SHP77 (cell line): ENCODE measurements around the gene ST3GAL2.
A peak's percentile ranks its signal among the peaks of the same experiment; 100 is the strongest.
"Not testable (repeated sequence)": the region's sequence is repeated elsewhere in the genome, so short reads cannot be mapped to it uniquely, and the experiment has no call there.

Source experiments
- DNase-seq, 2 experiments: peaks; one replicate each; lab custom pipeline; 2025; lab: John Stamatoyannopoulos, UW

ST3GAL2 gene

GRCh38 chr16:70467608-70468007 lies 28.7 kb upstream of the ST3GAL2 start:
- no peak for DNase-seq

- DNase-seq, result no peak
These were observed 28.2 kb upstream of the ST3GAL2 start for GRCh38 chr16:70467113-70467512.

GRCh38 chr16:70466805-70467076 lies 27.8 kb upstream of the ST3GAL2 start:
- no peak for DNase-seq

DNA sequence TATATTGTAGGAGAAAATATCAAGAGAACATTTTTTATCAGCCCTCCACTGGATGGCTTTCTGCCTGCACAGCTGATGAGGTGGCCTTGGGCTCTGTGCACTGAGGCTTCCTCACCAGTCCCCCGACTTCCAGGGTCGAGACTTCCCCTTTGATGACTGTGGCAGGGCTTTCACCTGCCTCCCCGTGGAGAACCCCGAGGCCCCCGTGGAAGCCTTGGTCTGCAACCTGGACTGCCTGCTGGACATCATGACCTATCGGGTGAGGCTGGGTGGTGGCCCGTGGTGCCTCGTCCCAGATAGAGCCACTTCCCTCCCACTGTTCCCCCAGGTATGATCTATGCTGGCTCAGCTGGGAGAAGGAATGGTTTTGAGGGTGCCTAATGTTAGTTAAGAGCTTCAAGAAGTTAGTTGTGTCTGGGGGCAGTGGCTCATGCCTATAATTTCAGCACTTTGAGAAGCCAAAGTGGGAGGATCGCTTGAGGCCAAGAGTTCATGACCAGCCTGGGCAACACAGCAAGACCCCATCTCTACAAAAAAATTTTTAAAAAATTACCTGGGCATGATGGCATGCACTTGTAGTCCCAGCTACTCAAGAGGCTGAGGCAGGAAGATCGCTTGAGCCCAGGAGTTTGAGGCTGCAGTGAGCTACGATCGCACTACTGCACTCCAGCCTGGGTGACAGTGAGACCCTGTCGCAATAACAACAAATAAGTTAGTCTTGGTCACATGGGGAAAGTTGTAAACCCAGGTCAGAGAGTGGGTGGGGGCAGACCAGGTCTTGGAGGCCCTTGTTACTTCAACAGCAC lies 27.3 kb upstream of the ST3GAL2 start:
- no peak for DNase-seq

DNA sequence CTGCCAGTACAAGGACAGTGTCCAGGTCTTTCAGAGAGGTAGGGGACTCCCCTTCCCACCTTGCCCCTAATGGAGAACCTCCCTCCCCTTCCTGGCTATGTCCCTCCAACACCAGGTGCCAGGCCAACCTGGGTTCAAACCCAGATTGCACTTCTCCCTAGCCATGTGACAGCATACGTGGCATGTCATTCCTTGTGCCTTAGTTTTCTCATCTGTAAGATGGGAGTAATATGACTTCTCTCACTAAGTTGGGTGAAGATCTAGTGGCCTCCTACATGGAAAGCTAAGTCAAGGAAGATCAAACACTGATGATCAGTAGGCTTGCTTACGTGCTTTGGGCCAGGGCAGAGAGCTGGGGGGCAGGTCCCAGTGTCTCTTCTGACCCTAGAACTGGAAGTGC lies 24.3 kb upstream of the ST3GAL2 start:
- no peak for DNase-seq

DNA sequence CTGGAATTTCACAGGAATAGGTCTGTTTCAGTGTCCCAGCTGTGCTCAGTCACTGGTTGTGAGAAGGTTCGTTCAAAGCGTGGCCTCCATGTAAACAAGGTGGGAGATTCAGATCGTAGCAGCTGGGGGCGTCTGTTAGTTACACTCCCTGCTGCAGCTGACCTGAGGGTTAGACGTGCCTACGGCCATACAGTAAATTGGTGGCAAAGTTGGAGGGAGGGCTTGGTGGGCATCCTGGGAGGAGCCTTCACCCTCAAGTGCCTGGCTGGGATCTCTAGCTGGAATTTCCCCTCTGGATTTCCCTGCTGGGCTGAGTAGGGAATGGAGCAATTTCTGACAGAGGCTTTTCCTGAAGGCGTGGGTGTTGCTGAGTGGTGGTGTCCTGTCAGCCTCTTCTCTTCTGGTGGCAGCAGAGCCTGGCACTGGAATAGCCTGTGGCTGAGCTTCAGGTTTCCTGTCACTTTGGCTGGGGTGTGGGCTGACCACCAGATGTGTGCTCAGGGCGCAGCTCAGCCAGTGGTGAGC lies 21.9 kb upstream of the ST3GAL2 start:
- DNase-seq, result no peak

GRCh38 chr16:70457446-70458166 lies 18.7 kb upstream of the ST3GAL2 start:
- DNase-seq, result no peak

DNA sequence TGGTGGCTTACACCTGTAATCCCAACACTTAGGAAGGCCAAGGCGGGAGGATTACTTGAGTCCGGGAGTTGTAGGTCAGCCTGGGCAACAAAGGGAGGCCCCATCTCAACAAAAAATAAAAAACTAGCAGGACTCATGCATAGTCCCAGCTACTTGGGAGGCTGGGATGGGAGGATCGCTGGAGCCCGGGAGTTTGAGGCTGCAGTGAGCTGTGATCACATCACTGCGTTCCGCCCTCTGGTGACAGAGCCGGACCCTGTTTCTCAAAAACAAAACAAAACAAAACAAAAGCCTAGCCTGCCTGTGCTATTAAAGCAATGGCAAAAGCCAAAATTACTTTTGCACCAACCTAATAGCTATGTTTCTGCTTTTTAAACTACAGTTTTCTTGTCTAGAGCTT lies 17.0 kb upstream of the ST3GAL2 start:
- no peak for DNase-seq

DNA sequence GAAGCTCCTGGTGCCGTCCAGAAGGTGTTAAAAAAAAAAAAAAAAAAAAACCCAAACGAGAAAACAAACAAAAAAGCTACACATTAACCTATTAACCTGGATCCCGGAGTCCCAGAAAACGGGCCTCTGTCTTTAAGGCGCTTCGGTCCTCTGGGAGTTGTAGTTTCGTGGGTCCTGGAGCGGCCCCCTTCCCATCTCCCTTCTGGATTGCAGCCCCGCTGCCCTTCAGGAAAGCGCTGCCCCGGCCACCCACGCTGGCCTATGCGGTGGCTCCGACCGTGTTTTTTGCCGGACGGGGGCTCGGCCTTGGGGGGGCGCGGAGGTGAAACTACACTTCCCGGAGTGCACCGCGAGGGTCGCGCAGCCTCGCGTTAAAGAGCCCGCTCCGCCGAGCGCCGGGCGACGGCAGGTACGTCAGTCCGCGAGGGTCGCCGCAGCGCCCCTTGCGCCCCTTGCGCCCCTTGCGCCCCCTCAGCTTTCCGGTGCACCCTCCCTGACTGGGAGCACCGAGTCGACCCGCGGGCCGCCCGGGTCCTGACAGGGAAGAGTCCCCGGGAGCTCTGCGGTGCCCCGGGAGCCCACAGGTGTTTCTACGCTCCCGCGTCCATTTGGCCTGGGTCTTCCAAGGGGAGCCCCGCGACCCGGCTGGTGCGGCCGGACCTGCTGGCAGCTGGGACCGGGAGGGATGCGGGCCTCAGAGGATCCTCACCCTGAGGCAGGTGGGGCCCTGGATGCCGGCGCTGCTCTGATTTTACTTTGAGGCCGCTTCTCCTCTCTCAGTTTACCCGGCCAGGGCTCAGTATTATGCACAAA lies 15.5 kb upstream of the ST3GAL2 start, which contains the start of gene FCSK:
Gene FCSK (plus strand): TSS at position 374 of the 813 bp plus-strand sequence. CDS start 8,596 bp downstream, outside the sequence.
- DNase-seq, result peak; percentile 82 to 93

DNA sequence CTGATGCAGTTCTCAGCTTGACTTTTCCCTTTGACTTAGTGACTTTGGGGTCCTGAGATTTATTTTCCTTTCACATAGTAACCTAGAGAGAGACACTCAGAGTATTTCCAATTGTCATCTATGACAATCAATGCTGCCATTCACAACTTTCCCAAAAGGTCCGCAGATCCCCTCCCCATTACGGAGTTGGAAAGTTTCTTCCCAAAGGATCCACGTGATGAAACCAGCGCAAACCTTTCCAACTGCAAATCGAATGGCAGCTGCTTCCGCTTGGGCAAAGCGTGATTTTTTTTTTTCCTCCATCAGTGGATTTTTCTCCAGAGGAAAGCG lies 15.0 kb upstream of the ST3GAL2 start:
- peak in 1 of 2 experiments; percentile 71 for DNase-seq

DNA sequence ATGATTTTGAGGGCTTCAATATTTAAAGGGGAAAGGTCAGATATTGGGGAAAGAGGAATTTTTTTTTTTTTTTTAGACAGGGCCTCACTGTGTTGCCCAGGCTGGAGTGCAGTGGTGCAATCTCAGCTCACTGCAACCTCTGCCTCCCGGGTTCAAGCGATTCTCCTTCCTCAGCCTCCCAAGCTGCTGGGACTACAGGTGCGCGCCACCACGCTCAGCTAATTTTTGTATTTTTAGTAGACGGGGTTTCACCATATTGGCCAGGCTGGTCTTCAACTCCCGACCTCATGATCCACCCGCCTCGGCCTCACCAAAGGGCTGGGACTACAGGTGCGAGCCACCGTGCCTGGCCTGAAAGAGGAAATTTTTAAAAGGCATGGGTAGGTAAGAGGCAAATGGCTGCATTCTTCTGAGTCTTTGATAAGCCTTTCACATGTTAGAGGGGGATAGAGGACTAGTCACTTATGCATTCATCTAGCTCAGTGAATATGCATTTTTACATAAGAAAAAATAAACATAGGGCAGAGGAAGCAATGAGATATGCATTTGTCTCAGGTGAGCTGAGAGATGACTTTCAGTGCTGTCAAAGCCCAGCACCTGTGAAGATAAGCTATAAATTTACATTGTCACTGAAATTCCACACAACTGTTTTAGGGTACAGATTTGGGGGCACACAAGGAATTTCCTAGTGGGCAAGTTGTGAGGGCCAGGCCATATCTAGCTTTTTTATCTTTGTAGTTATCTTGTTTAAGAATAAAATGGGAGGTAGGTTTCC lies 14.4 kb upstream of the ST3GAL2 start:
- no peak for DNase-seq

GRCh38 chr16:70451004-70451340 lies 12.1 kb upstream of the ST3GAL2 start:
- not testable (repeated sequence) for DNase-seq

- DNase-seq, result not testable (repeated sequence)
These were observed 11.5 kb upstream of the ST3GAL2 start for GRCh38 chr16:70450142-70451003.

- no peak for DNase-seq
These were observed 9.2 kb upstream of the ST3GAL2 start for GRCh38 chr16:70448075-70448474.

- DNase-seq, result no peak
These were observed 5.6 kb upstream of the ST3GAL2 start for GRCh38 chr16:70444249-70445063.

GRCh38 chr16:70442344-70442743 lies 3.4 kb upstream of the ST3GAL2 start:
- DNase-seq, result no peak

DNA sequence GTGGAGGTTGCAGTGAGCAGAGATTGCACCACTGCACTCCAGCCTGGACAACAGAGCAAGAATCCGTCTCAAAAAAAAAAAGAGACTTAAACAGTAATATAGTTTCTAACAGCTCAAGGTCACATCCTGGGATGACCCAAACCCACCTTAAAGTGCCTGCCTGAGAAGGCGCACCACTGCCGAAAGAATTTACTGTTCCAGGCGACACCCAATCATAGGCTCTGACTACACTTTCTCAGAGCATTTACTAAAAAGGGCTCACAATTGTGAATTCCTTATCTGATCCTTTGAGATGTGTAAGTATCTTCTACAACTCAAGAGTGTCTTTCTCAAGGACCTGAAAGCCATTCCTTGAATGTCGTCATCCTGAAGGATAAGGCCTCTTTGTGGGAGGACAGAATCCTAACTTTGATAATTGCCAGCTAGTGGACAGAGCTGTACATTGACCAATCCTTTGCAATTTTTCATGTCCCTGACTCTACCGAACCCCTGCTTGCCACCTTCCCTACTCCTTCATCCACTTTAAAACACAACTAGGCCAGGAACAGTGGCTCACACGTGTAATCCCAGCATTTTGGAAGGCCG lies 2.6 kb upstream of the ST3GAL2 start:
- DNase-seq, result no peak

- no peak for DNase-seq
These were observed 1.3 kb upstream of the ST3GAL2 start for GRCh38 chr16:70440009-70440692.

- no peak for DNase-seq
These were observed 323 bp downstream of the ST3GAL2 start for GRCh38 chr16:70438585-70438968.
